Measurements from ENCODE around the gene TLCD1.

Gene TLCD1

GRCh38 chr17:28749516-28750177 is 23.6 kb upstream of the TLCD1 start:
- TF ChIP-seq TAF1 (IDR thresholded peaks at IDR 0.05; ENCODE audit: borderline replicate concordance, insufficient read depth, low read length) = no peak
- TF ChIP-seq FOXP2 (optimal IDR thresholded peaks at IDR 0.05; ENCODE audit: borderline replicate concordance, extremely low read depth, extremely low read length, insufficient read depth) = no peak
- no peak for TF ChIP-seq POLR2AphosphoS5 (IDR thresholded peaks at IDR 0.05; ENCODE audit: low read depth, low read length)
- TF ChIP-seq SIN3A (IDR thresholded peaks at IDR 0.05; ENCODE audit: borderline replicate concordance, insufficient read depth, low read length) = no peak
- no peak for TF ChIP-seq REST (IDR thresholded peaks at IDR 0.05; ENCODE audit: insufficient read depth in 1 of 2, low read depth in 2 of 2, low read length in 2 of 2)

GRCh38 chr17:28748852-28749515 is 23.0 kb upstream of the TLCD1 start:
- no peak for TF ChIP-seq POLR2AphosphoS5 (IDR thresholded peaks at IDR 0.05; ENCODE audit: low read depth, low read length)
- TF ChIP-seq REST (IDR thresholded peaks at IDR 0.05; ENCODE audit: insufficient read depth in 1 of 2, low read depth in 2 of 2, low read length in 2 of 2) = no peak
- no peak for TF ChIP-seq TAF1 (IDR thresholded peaks at IDR 0.05; ENCODE audit: borderline replicate concordance, insufficient read depth, low read length)
- TF ChIP-seq SIN3A (IDR thresholded peaks at IDR 0.05; ENCODE audit: borderline replicate concordance, insufficient read depth, low read length) = no peak
- no peak for TF ChIP-seq FOXP2 (optimal IDR thresholded peaks at IDR 0.05; ENCODE audit: borderline replicate concordance, extremely low read depth, extremely low read length, insufficient read depth)

- TF ChIP-seq SIN3A (IDR thresholded peaks at IDR 0.05; ENCODE audit: borderline replicate concordance, insufficient read depth, low read length) = no peak
These were observed 22.0 kb upstream of the TLCD1 start for GRCh38 chr17:28747801-28748750.

GRCh38 chr17:28747051-28747691 is 21.1 kb upstream of the TLCD1 start:
- no peak for TF ChIP-seq POLR2AphosphoS5 (IDR thresholded peaks at IDR 0.05; ENCODE audit: low read depth, low read length)
- TF ChIP-seq REST (IDR thresholded peaks at IDR 0.05; ENCODE audit: insufficient read depth in 1 of 2, low read depth in 2 of 2, low read length in 2 of 2) = no peak
- TF ChIP-seq SIN3A (IDR thresholded peaks at IDR 0.05; ENCODE audit: borderline replicate concordance, insufficient read depth, low read length) = no peak
- no peak for TF ChIP-seq FOXP2 (optimal IDR thresholded peaks at IDR 0.05; ENCODE audit: borderline replicate concordance, extremely low read depth, extremely low read length, insufficient read depth)
- TF ChIP-seq TAF1 (IDR thresholded peaks at IDR 0.05; ENCODE audit: borderline replicate concordance, insufficient read depth, low read length) = no peak

GRCh38 chr17:28746611-28747050 is 20.6 kb upstream of the TLCD1 start:
- TF ChIP-seq FOXP2 (optimal IDR thresholded peaks at IDR 0.05; ENCODE audit: borderline replicate concordance, extremely low read depth, extremely low read length, insufficient read depth) = no peak
- no peak for TF ChIP-seq POLR2AphosphoS5 (IDR thresholded peaks at IDR 0.05; ENCODE audit: low read depth, low read length)
- TF ChIP-seq REST (IDR thresholded peaks at IDR 0.05; ENCODE audit: insufficient read depth in 1 of 2, low read depth in 2 of 2, low read length in 2 of 2) = no peak
- TF ChIP-seq SIN3A (IDR thresholded peaks at IDR 0.05; ENCODE audit: borderline replicate concordance, insufficient read depth, low read length) = no peak
- TF ChIP-seq TAF1 (IDR thresholded peaks at IDR 0.05; ENCODE audit: borderline replicate concordance, insufficient read depth, low read length) = no peak
